ENCODE results near the gene SPATA24.

DNA sequence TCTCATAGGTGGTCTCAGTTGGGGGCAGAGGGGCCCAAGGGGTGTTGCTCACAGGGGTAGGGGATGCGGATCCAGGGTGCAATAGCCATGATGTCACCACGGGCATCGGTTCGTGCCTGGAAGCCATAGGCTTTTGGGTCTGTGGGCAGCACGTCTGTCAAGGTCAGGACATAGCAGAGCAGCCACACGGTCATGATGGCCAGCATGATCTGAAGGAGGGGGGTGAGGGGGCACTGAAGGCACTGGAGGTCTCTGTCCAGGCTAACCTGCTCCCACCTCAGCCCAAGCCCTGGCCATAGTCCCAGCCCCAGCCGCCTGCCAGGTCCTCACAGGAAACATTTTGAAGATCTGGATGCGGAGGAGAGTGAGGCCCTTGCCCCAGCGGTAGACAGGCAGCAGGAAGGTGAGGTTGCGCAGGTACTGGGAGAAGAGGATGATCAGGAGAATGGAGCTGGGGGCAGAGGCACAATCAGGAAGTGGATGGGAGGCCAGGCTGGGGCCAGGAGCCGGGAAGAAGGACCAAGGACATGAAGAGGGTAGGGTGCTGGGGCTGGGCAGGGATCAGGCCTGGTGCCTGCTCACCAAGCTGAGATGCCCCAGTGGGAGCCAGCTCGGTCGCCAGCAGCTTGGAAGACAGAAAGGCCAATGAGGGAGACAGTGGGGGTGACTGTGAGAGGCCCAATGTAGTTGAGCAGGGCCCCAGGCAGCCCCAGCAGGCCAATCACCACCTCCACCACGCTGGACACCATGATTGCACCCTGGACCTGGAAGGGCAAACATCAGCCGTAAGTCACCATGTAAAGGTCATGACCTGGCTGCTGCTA lies 24.1 kb downstream of the SPATA24 start:
- TF ChIP-seq EP300 (conservative IDR thresholded peaks at IDR 0.05; ENCODE audit: poor library complexity, severe bottlenecking) (no peak), POLR2AphosphoS5 (IDR thresholded peaks at IDR 0.05) (no peak), EZH2 (IDR thresholded peaks at IDR 0.05; ENCODE audit: borderline replicate concordance, insufficient read depth, low read length, poor library complexity, severe bottlenecking) (no peak), RAD21 (conservative IDR thresholded peaks at IDR 0.05) (no peak), TAF1 (IDR thresholded peaks at IDR 0.05; ENCODE audit: low read depth) (no peak), SMC3 (conservative IDR thresholded peaks at IDR 0.05; ENCODE audit: poor library complexity) (no peak), MXI1 (conservative IDR thresholded peaks at IDR 0.05; ENCODE audit: poor library complexity, severe bottlenecking) (no peak)
- TF ChIP-seq, protein P1, sequence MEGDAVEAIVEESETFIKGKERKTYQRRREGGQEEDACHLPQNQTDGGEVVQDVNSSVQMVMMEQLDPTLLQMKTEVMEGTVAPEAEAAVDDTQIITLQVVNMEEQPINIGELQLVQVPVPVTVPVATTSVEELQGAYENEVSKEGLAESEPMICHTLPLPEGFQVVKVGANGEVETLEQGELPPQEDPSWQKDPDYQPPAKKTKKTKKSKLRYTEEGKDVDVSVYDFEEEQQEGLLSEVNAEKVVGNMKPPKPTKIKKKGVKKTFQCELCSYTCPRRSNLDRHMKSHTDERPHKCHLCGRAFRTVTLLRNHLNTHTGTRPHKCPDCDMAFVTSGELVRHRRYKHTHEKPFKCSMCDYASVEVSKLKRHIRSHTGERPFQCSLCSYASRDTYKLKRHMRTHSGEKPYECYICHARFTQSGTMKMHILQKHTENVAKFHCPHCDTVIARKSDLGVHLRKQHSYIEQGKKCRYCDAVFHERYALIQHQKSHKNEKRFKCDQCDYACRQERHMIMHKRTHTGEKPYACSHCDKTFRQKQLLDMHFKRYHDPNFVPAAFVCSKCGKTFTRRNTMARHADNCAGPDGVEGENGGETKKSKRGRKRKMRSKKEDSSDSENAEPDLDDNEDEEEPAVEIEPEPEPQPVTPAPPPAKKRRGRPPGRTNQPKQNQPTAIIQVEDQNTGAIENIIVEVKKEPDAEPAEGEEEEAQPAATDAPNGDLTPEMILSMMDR (IDR thresholded peaks at IDR 0.05; ENCODE audit: poor library complexity, severe bottlenecking), result no peak
- TF ChIP-seq, protein P2, sequence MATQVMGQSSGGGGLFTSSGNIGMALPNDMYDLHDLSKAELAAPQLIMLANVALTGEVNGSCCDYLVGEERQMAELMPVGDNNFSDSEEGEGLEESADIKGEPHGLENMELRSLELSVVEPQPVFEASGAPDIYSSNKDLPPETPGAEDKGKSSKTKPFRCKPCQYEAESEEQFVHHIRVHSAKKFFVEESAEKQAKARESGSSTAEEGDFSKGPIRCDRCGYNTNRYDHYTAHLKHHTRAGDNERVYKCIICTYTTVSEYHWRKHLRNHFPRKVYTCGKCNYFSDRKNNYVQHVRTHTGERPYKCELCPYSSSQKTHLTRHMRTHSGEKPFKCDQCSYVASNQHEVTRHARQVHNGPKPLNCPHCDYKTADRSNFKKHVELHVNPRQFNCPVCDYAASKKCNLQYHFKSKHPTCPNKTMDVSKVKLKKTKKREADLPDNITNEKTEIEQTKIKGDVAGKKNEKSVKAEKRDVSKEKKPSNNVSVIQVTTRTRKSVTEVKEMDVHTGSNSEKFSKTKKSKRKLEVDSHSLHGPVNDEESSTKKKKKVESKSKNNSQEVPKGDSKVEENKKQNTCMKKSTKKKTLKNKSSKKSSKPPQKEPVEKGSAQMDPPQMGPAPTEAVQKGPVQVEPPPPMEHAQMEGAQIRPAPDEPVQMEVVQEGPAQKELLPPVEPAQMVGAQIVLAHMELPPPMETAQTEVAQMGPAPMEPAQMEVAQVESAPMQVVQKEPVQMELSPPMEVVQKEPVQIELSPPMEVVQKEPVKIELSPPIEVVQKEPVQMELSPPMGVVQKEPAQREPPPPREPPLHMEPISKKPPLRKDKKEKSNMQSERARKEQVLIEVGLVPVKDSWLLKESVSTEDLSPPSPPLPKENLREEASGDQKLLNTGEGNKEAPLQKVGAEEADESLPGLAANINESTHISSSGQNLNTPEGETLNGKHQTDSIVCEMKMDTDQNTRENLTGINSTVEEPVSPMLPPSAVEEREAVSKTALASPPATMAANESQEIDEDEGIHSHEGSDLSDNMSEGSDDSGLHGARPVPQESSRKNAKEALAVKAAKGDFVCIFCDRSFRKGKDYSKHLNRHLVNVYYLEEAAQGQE (IDR thresholded peaks at IDR 0.05; ENCODE audit: borderline replicate concordance), result no peak

All from neural cell (in vitro differentiated cells).